Skin of body (tissue), 3 donors: Measurements from ENCODE around the gene MAFF. TPM values are rescaled to one million over a fixed set of nuclear protein-coding genes. Genes with fewer than 3 reads are reported as not detected.

Experiments
- DNase-seq: peaks from one replicate; lab custom pipeline; 2025; lab: John Stamatoyannopoulos, UW
- small RNA-seq: library from RNA; depleted of rRNA; stranded (forward); fragments of <200 nt; gene quantifications from one replicate; pipeline ENCODE3, GENCODE V24; 2014; ENCODE audit warnings: low replicate concordance
- total RNA-seq: library from RNA; depleted of rRNA; stranded (reverse); fragments of >200 nt; gene quantifications from one replicate; pipeline ENCODE4 v1.2.3, GENCODE V29; 2014

MAFF gene
- total RNA-seq, 1 donor from 2014 or later = 22.1 TPM

GRCh38 chr22:38247713-38248112, 45.9 kb downstream of the MAFF start:
- no peak for DNase-seq

GRCh38 chr22:38248280-38248679, 46.5 kb downstream of the MAFF start:
- no peak for DNase-seq

DNA sequence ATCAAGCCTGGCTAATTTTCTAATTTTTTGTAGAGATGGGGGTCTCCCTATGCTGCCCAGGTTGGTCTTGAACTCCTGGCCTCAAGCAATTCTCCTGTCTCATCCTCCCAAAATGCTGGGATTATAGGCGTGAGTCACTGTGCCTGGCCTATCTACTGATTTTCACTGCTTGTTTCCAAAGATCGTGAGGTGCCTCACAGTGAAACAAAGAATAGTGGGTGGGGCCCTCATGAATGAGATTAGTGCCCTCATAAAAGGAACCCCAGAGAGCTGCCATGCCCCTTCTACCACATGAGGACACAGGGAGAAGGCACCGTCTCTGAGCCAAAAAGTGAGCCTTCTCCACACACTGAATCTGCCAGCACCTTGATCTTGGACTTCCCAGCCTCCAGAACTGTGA, 47.5 kb downstream of the MAFF start:
- DNase-seq = no peak

GRCh38 chr22:38249803-38250642, 48.2 kb downstream of the MAFF start:
- DNase-seq = no peak

DNA sequence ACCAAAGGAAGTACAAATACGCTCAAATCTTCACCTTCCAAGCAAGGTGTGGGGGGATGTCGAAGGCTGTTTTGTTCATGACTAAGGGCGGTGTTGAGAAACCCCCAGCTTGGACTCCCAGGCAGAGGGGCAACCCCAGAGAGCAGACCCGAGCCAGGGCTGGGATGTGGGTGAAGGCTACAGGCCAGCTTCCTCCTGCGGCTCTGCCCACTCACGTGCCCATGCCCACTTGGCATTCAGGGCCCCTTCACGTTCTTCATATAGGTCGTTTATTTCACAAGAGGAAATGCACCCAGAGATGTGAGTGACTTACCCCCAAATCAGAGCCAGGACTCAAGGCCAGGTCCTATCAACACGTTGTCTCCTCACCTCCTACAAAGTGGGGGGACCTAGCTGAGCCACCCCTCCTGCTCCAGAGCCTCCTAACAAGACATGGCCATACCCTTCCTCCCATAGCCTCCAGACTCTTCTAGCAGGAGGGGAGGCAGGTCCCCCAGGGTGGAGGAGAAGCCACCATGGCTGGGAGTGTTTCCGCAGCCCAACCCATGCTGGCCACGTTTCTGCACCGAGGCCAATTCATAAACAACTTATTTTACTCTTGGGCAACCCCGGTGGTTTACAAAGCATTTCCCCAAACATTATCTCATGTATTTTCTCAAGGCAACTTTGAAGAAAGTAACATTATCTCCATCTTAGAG, 49.0 kb downstream of the MAFF start:
- no peak for DNase-seq

- no peak for DNase-seq
These were observed 49.5 kb downstream of the MAFF start for GRCh38 chr22:38251341-38251692.

DNA sequence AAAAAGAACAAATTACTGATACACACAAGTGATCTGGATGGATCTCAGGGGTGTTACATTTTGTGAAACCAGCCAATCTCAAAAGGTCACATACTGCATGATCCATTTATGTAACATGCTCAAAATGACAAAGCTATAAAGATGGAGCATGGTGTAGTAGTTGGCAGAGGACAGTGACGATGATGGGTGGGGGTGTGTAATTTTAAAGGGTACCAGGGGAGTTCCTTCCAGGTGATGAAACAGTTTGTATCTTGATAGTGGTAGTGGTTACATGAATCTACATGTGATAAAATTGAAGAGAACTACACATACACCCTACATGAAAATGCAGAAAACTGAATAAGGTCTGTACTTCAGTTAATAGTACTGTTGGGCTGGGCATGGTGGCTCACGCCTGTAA, 53.9 kb downstream of the MAFF start:
- no peak for DNase-seq

DNA sequence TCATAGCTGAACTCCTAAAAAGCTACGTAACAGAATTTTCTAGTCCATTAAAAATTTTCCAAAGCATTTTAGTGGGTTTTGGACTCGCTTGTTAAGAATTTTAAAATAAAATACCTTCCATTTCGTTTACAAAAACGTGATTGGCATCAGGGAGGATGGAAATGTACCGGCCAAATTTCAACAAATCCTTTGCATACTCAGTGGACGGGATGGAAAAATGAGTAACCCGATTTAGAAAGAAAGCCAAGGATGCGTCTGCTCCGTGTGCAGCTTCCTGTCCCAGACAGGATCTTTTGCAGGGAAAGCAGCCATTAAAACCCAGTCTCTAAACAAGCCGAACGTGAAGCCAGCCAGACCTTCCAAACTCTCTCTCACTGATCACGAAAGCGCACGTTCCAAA, 55.4 kb downstream of the MAFF start:
- peak; percentile 71 for DNase-seq

DNA sequence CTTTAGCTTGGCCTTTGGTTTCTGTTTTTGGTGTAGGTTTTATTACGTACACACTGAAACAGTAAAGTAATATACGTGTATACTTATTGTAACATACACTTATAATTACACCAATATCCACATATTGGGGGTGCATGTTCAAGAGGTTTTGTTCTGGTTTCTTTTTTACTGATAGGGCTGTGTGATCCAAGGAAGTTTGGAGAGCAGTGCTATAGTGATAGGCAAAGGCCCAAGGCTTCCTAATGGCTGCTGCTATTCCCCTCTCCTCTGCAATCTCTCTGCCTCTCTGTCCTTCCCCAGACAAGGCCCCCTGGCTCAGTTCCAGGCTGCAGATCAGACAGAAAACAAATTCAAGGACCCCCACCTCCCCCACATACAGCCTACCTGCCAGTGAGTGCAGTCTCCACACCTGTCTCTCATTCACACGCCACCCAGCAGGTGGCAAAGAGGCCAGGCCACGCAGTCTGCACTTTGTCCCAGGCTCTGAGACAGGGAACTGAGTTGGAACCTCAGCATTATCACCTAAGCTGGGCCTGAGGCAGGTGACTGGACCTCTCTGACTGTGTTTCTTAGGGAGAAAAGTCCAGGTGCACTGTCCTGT, 56.0 kb downstream of the MAFF start:
- no peak for DNase-seq

- no peak for DNase-seq
These were observed 57.1 kb downstream of the MAFF start for GRCh38 chr22:38258895-38259294.

GRCh38 chr22:38259370-38259769, 57.6 kb downstream of the MAFF start:
- DNase-seq = no peak

GRCh38 chr22:38260761-38261681, 59.2 kb downstream of the MAFF start:
- no peak for DNase-seq

DNA sequence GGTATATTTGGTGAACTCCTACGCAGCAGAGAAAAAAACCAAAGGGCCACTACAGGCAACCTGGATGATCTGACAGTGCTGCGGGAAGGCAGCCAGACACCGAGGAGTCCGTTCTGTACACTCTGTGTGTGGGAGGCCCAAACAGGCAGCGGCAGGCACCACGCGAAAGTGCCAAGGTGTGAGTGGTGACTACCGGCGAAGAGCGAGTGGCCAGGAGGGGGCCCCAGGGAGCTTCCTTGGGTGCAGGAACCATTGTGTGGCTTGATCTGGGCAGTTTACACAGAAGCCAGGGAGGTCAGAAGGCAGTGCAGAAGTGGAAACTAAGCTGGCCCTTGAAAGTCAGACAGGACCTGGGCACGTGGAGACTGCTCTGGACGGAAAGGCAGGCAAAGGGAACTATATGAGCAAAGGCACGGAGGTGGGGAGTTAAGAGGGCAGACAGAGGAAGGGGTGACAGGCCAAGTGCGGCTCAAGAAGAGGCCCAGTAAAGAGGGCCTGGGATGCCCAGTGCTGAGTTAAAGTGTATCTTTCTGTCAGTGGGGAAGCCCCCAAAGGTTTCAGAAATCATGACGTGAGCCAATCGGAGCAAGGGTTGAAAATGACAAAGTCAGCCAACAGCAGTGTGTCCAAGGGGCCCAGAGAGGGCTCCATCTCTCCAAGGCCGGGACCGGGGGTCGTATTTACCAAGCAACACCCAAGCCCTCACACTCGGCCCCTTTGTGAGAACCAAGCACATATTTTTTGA, 60.4 kb downstream of the MAFF start:
- no peak for DNase-seq

DNA sequence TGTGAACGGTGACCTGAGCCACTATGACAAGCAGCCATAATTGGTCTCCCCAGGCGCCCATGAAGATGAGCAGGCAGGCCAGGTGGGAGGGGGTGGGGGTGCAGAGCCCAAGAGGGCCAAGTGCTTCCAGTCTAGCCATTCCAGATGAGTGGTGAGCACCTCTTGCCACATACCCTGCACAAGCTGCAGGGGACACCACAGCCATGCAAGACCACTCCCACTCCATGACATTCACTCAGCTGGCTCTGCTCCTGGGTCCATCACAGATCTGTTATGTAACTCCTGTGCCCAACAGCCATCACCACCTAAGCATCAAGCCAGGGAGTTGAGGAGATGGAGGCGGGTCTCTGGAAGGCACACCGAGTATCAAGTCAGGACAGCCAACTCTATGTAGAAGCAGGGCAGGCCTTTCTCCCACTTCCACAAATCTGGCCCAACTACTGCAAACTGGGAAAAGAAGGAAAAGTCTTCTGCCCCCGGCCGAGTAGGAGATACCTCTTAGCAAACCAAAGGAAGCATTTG, 62.6 kb downstream of the MAFF start:
- DNase-seq = no peak

Small RNA genes lying within 50 kb of the gene (small RNA-seq; reads per million reads assigned to genes)
- not detected for gene RN7SL704P

Other genes with a start within 250 kb of the MAFF start
- 0.20 TPM for gene C22orf23, start 248.4 kb upstream of the MAFF start, total RNA-seq
- 30.6 TPM for gene POLR2F, start 248.3 kb upstream of the MAFF start, total RNA-seq
- 4.3 TPM for gene SOX10, start 217.4 kb upstream of the MAFF start, total RNA-seq
- gene PICK1, start 144.6 kb upstream of the MAFF start, total RNA-seq = 15.4 TPM
- 0.69 TPM for gene SLC16A8, start 117.8 kb upstream of the MAFF start, total RNA-seq
- 0.59 TPM for gene BAIAP2L2, start 91.3 kb upstream of the MAFF start, total RNA-seq
- gene PLA2G6, start 20.2 kb upstream of the MAFF start, total RNA-seq = 21.1 TPM
- 13.3 TPM for gene TMEM184B, start 71.0 kb downstream of the MAFF start, total RNA-seq
- gene CSNK1E, start 115.4 kb downstream of the MAFF start, total RNA-seq = 79.3 TPM